NCI-H345 treated with DMSO at 0.1 percent for 48 hours (cell line): ENCODE results near the gene TRIM44.

ENCODE experiments used
- DNase-seq: peaks from one replicate; lab custom pipeline; 2025; ENCODE audit not compliant: unreplicated experiment; lab: John Stamatoyannopoulos, UW

Gene TRIM44

GRCh38 chr11:35671396-35672127 is 9.0 kb downstream of the TRIM44 start:
- no peak for DNase-seq

- no peak for DNase-seq
These were observed 10.0 kb downstream of the TRIM44 start for GRCh38 chr11:35672608-35673007.

GRCh38 chr11:35675901-35676610 is 13.5 kb downstream of the TRIM44 start:
- DNase-seq, result no peak

GRCh38 chr11:35676611-35676965 is 14.0 kb downstream of the TRIM44 start:
- no peak for DNase-seq

- DNase-seq, result no peak
These were observed 15.3 kb downstream of the TRIM44 start for GRCh38 chr11:35677904-35678303.

- DNase-seq, result no peak
These were observed 15.9 kb downstream of the TRIM44 start for GRCh38 chr11:35678471-35678870.

- no peak for DNase-seq
These were observed 16.4 kb downstream of the TRIM44 start for GRCh38 chr11:35678975-35679374.

DNA sequence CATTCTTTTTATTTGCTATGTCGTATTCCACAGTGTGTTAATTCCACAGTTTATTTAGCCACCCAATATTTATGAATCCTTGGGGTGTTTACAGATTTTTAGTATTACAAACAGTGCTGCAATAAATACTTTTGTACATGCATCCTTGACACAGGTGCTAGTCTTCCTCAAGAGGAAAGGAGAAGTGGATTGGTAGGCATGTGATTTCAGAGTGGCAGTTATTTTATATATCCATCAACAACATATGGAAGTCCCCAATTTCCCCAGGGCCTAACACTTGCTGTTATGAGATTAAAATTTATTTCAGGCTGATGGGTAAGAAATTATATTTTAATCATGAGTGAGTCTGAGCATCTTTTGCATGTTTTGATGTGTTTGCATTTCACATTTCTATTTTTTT is 17.9 kb downstream of the TRIM44 start:
- no peak for DNase-seq

- DNase-seq, result no peak
These were observed 18.7 kb downstream of the TRIM44 start for GRCh38 chr11:35681163-35681767.

DNA sequence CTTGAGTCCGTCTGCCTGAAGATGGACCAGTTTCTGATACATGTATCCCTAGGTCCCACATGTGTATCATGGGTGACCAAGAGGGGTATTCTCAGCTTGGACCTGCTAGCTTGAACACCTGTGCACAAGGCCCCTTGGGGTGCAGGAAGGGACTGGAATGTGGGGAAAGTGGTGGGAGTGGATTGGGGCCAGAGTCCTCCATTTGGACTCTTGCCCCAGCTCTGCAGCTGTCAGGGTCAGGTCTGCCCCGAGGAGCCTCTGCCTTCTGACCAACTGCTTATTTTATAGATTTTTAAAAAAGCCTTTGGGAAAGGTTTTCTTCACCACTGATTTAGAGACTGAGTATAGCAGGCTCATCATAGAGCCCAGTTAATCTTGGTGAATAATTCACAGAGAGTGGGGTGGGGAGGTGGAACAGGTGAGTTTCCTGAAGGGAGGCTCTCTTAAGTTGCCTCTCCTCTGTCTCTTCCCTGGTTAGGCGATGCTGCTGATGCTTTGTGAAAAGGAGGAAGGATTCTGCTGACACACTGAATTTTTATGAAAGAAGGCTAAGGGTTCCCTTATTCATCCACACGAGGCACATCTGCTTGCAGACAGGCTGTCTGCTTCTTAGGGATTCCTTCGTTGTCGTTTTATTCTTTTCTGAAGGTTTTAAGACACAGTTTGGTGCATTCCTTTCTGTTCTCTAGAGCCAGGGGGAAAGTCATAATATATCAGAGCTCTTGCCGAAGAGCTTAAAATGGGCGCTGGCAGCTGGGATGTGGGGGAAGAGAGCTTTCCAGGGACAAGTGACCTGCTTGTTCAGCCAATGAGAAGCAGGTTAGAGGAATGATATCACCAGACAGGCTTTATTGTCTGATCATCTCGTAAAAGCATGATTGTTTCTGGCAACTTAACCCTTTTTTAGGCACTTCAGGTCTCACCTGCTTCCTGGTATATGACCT is 19.9 kb downstream of the TRIM44 start:
- peak; percentile 58 for DNase-seq

DNA sequence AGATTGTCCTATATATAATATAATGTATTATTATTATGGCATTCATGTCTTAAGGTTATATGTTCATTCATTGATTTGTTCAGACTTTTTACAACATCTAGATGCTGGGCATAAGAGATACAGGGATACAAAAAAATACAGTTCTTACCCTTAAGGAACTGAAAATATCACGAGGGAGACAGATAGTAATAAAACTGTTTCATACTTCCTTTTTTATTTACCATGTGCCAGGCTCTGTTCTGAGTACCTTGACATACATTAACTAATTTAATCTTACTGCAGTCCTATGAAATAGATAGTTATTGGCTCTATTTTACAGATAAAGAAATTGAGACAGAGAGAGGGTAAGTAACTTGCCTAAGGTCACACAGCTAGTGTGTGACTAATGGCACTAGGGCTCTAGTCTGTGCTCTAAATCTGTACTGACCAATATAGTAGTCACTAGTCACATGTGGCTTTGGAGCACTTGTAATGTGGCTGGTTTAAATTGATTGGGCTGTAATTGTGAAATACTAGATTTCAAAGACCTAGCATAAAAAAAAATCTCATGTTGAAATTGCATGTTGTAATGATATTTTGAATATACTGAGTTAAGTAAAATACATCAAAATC is 21.3 kb downstream of the TRIM44 start:
- DNase-seq, result no peak

DNA sequence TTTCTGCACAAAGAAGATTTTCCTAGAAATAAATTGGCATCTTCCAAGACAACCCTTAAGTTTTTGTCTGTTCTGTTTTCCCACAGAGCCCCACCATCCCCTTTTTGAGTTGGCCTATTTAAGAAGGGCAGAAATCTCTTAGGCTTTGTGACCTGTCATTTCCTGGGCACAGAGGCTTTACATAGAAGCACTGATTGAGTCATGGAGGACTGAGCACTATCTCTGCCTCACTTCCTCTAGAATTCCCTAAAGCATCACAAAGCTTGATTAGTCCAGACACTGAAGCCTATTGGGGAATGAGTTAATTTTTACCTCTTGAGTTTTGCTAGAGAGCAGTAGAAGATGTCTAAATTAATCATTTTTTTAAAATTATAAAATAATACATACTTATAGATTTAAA is 25.4 kb downstream of the TRIM44 start:
- no peak for DNase-seq

- DNase-seq, result no peak
These were observed 26.8 kb downstream of the TRIM44 start for GRCh38 chr11:35689081-35689996.

DNA sequence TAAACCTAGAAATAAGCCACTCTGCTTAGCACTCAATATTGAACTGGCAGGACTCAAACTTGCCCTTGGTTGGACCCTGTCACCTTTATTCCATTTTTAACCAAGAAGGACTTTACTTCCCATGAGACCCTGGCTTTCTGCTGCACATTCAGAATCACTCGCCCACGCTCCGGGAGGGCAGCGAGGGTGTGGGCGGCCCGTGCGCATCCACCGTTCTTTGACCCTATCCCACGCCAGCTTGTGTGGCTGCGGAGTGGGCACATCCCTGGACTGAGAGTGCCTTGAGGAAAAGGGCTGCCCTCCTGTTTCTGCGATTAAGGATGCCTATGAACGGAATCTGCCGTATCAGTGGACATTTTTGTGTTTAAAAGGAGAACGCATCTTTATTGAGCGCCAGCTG is 39.6 kb downstream of the TRIM44 start:
- no peak for DNase-seq

DNA sequence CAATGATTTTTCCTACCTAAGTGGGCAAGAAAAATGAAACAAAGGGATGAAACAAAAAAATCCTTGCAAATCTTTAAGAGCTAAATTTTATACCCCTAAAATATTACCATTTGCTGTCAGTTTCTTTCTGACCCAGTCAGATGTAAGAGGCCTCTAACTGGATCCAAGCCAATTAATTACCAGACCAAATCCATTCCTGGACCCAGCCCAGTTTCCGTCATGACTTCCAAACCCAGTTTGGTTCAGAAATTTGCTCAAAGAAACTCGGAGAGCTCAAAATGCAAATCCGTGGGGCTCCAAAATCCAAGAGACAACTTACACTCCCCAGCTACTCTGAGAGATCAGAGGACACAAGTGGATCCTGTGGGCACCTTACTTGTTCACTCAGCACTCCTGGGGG is 46.8 kb downstream of the TRIM44 start:
- no peak for DNase-seq

DNA sequence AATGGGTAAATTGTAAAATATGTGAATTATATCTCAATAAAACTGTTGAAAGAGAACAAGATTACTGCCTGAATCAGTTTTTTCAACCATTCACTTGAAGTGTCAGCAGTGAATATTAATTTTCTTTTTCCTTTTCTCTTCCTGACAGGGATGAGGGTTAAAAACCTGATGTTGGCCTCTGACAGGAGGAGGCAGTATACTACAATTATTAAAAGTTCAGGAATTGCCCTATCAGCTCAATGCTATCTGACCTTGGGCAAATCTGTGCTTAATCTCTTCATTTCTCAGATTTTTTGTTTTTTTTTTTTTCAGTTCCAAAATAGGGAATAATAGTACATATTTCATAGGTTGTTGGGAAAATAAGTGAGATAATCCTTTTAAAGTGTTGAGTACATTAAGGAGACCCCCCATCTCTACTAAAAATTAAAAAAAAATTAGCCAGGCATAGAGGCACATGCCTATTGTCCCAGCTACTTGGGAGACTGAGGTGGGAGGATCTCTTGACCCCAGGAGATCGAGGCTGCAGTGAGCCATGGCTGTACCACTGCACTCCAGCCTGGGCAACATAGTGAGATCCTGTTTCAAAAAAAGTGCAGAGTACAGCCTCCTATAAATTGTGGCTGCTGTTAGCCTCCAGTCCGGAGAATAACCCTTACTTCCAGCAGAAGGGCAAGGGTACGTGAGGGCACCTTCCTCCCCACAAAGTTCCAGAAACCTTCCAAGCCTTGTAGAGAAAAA is 48.8 kb downstream of the TRIM44 start:
- no peak for DNase-seq

DNA sequence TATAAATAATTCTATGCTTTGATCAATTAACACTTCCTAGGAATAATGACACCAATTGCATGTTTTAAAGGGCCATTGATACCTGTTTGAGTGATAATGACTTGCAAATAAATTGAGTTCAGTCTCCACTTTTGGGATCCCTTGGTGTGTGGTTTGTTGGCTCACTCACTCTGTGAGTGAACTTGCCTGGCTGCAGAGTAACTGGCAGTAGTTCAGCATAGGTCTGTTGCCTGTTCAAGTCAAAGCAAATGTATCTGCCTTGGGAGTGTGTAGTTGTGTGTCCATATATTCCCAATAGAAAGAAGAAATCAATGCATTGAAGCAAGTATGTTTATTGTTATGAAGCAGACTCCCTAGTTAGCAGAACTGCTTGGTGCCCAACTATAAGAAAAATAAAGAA is 49.3 kb downstream of the TRIM44 start:
- no peak for DNase-seq

- DNase-seq, result no peak
These were observed 50.0 kb downstream of the TRIM44 start for GRCh38 chr11:35712533-35712932.
